SK-N-MC (cell line): Measurements from ENCODE around the gene MAZ.

Experiments
- EZH2 ChIP-seq: fragments of 200-600 bp; sonication (generic); IDR thresholded peaks from one replicate; pipeline ENCODE4 v1.6.1; 2017; ENCODE audit warnings: antibody characterized with exemption
- POLR2AphosphoS5 ChIP-seq: IDR thresholded peaks from 2 replicates; pipeline ENCODE4 v1.6.1; 2012; ENCODE audit warnings: mild to moderate bottlenecking, low read depth, low read length, borderline replicate concordance

- TF ChIP-seq POLR2AphosphoS5 (no peak), EZH2 (no peak)
These were observed 44.4 kb upstream of the MAZ start for GRCh38 chr16:29761882-29762281.
